Endodermal cell (in vitro differentiated cells): ENCODE data around the gene GIT1. TPM values are rescaled to one million over a fixed set of nuclear protein-coding genes. Genes with fewer than 3 reads are reported as not detected.

ENCODE experiments used
- DNase-seq: peaks from one replicate; pipeline ENCODE4 v3.0.0-alpha.2; 2017
- H3K27ac ChIP-seq: 2 replicates; pipeline ENCODE4 v1.5.1; 2013; ENCODE audit warnings: mild to moderate bottlenecking, low read depth, low read length, moderate library complexity
- H3K27me3 ChIP-seq: 2 replicates; pipeline ENCODE4 v1.6.1; 2013; ENCODE audit warnings: mild to moderate bottlenecking, low read length, moderate library complexity; ENCODE audit not compliant: insufficient read depth, control insufficient read depth, poor library complexity, severe bottlenecking
- H3K36me3 ChIP-seq: 2 replicates; pipeline ENCODE4 v1.7.0; 2013; ENCODE audit warnings: mild to moderate bottlenecking, low read length, moderate library complexity; ENCODE audit not compliant: control insufficient read depth, insufficient read depth
- H3K4me1 ChIP-seq: one replicate; pipeline ENCODE4 v1.7.0; 2013; ENCODE audit warnings: low read length; ENCODE audit not compliant: control insufficient read depth, insufficient read depth
- H3K4me3 ChIP-seq: 2 replicates; pipeline ENCODE4 v1.5.1; 2013; ENCODE audit warnings: mild to moderate bottlenecking, low read length, moderate library complexity
- H3K9ac ChIP-seq: 2 replicates; pipeline ENCODE4 v1.6.1; 2013; ENCODE audit warnings: mild to moderate bottlenecking, low read length, moderate library complexity; ENCODE audit not compliant: poor library complexity, severe bottlenecking; ENCODE audit errors: extremely low read depth
- H3K9me3 ChIP-seq: 2 replicates; pipeline ENCODE4 v1.6.1; 2013; ENCODE audit warnings: mild to moderate bottlenecking, low read length, moderate library complexity; ENCODE audit not compliant: control insufficient read depth
- H3K27ac Mint-ChIP-seq: 2 replicates; pipeline ENCODE4 v1.8.0; 2020; ENCODE audit warnings: mixed read lengths
- H3K27me3 Mint-ChIP-seq: 2 replicates; pipeline ENCODE4 v1.8.0; 2021; ENCODE audit warnings: mild to moderate bottlenecking, mixed read lengths; ENCODE audit not compliant: insufficient read depth
- H3K36me3 Mint-ChIP-seq: 2 replicates; pipeline ENCODE4 v1.8.0; 2020; ENCODE audit warnings: low read depth, mixed read lengths
- H3K4me1 Mint-ChIP-seq: 2 replicates; pipeline ENCODE4 v1.8.0; 2020; ENCODE audit warnings: mixed read lengths
- H3K4me3 Mint-ChIP-seq: 2 replicates; pipeline ENCODE4 v1.8.0; 2020; ENCODE audit warnings: mild to moderate bottlenecking, moderate library complexity, mixed read lengths
- H3K9me3 Mint-ChIP-seq: 2 replicates; pipeline ENCODE4 v1.8.0; 2020; ENCODE audit warnings: mild to moderate bottlenecking, mixed read lengths
- CTCF ChIP-seq: fragments of 200-600 bp; sonication (generic); conservative IDR thresholded peaks from 2 replicates; pipeline ENCODE4 v1.5.0; 2021; ENCODE audit warnings: antibody characterized with exemption, mild to moderate bottlenecking
- WGBS, 2 experiments: methylation state at CpG; one replicate each; pipeline versions ENCODE4 v1.1.5 to v1.1.7; 2013; ENCODE audit warnings: missing lambda C conversion rate in 2 of 2, mixed read lengths in 1 of 2; ENCODE audit not compliant: insufficient coverage in 1 of 2, insufficient read length in 1 of 2; 5-methylcytosine and 5-hydroxymethylcytosine counted together
- total RNA-seq, 2 donors: library from RNA; stranded (reverse); fragmentation: NEBNext Ultra II Directional in 1 of 2; extraction: Animal tissue kit (Norgen Biotek cat#: 25700) in 1 of 2; gene quantifications; 2 replicates in 1 of 2; 3 replicates in 1 of 2; pipeline ENCODE4 v1.2.1, GENCODE V29; 2021

Gene GIT1
- total RNA-seq, 2 donors from 2014 or later, result 45.0 to 61.8 TPM

DNA sequence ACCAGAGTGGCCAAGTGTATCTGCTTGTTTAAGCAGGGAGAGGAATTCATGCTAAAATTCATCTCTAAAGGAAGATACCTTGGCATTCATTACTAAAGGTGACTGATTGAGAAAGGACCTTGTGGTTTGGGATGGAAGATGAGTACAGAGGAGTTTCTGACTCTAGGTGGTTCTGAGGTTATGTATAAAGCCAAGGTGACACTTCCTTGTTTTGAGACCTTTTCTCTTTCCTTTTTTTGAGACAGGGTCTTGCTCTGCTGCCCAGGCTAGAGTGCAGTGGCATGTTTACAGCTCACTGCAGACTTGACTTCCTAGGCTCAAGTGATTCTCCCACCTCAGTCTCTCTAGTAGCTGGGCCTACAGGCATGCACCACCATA is 31.7 kb downstream of the GIT1 start:
- peaks cover 10% of the 10 kb centered on the region for H3K27me3 ChIP-seq
- no peaks in the 10 kb centered on the region for H3K36me3 ChIP-seq
- peaks cover 20% of the 10 kb centered on the region for H3K27me3 Mint-ChIP-seq
- no peak overlapping the region for H3K27ac ChIP-seq
- no peak overlapping the region for H3K27ac Mint-ChIP-seq
- no peaks in the 10 kb centered on the region for H3K36me3 Mint-ChIP-seq
- no peaks in the 10 kb centered on the region for H3K4me1 ChIP-seq
- H3K9ac ChIP-seq, result no peak overlapping the region
- H3K4me3 Mint-ChIP-seq, result no peak overlapping the region
- no peaks in the 10 kb centered on the region for H3K9me3 ChIP-seq
- DNase-seq, result no peak
- peaks cover 4% of the 10 kb centered on the region for H3K4me1 Mint-ChIP-seq
- no peak overlapping the region for H3K4me3 ChIP-seq
- H3K9me3 Mint-ChIP-seq, result no peaks in the 10 kb centered on the region
- TF ChIP-seq CTCF, result no peak

GRCh38 chr17:29557085-29557738 is 32.2 kb downstream of the GIT1 start:
- Histone ChIP-seq H3K27me3 (peaks cover 5% of the 10 kb centered on the region), H3K27ac (no peak overlapping the region), H3K4me1 (no peaks in the 10 kb centered on the region), H3K9me3 (no peaks in the 10 kb centered on the region), H3K36me3 (no peaks in the 10 kb centered on the region), H3K9ac (no peak overlapping the region), H3K4me3 (no peak overlapping the region)
- H3K4me3 Mint-ChIP-seq, result no peak overlapping the region
- peaks cover 4% of the 10 kb centered on the region for H3K4me1 Mint-ChIP-seq
- no peak for DNase-seq
- no peaks in the 10 kb centered on the region for H3K9me3 Mint-ChIP-seq
- TF ChIP-seq CTCF, result no peak
- no peaks in the 10 kb centered on the region for H3K36me3 Mint-ChIP-seq
- peaks cover 15% of the 10 kb centered on the region for H3K27me3 Mint-ChIP-seq
- no peak overlapping the region for H3K27ac Mint-ChIP-seq
- 100% methylated on average over 1 of the region's 1 CpG; no CpG with 5 or more reads in 1 of the 2 experiments for WGBS, 2 experiments

- no peak for TF ChIP-seq CTCF
- no peak overlapping the region for H3K27ac ChIP-seq
- H3K36me3 ChIP-seq, result no peaks in the 10 kb centered on the region
- no peak overlapping the region for H3K4me3 ChIP-seq
- no peak for DNase-seq
- no peaks in the 10 kb centered on the region for H3K4me1 ChIP-seq
- H3K27me3 ChIP-seq, result no peaks in the 10 kb centered on the region
- no peaks in the 10 kb centered on the region for H3K9me3 ChIP-seq
- H3K9me3 Mint-ChIP-seq, result no peaks in the 10 kb centered on the region
- 89 to 100% methylated on average over 3 of the region's 3 CpGs for WGBS, 2 experiments
- peaks cover 6% of the 10 kb centered on the region for H3K27me3 Mint-ChIP-seq
- H3K36me3 Mint-ChIP-seq, result no peaks in the 10 kb centered on the region
- H3K4me3 Mint-ChIP-seq, result no peak overlapping the region
- no peak overlapping the region for H3K27ac Mint-ChIP-seq
- no peak overlapping the region for H3K9ac ChIP-seq
- peaks cover 4% of the 10 kb centered on the region for H3K4me1 Mint-ChIP-seq
Measured at GRCh38 chr17:29555840-29556239, 33.6 kb downstream of the GIT1 start.
